ENCODE measurements around the gene CTBP1. TPM values are rescaled to one million over a fixed set of nuclear protein-coding genes. Genes with fewer than 3 reads are reported as not detected.
A peak's percentile ranks its signal among the peaks of the same experiment; 100 is the strongest.

Gene CTBP1
- total RNA-seq, 1 experiment from 2014 or later = 184 TPM

GRCh38 chr4:1246111-1246881 lies 2.6 kb downstream of the CTBP1 start:
- H3K36me3 Mint-ChIP-seq (ENCODE audit: insufficient read depth, unreplicated experiment) = peaks cover 59% of the 10 kb centered on the region
- TSS peak; percentile 41 for BruUV-seq (replicated peaks)
- Histone ChIP-seq H3K4me3 (ENCODE audit: low read depth, low read length) (no peak overlapping the region), H3K4me1 (peaks cover 16% of the 10 kb centered on the region), H3K9me3 (peaks cover 1% of the 10 kb centered on the region; the same call in 1 of the 2 replicates), H3K27me3 (replicated peaks; ENCODE audit: control insufficient read depth, insufficient read depth, low read length) (no peaks in the 10 kb centered on the region), H3K36me3 (ENCODE audit: control insufficient read depth, insufficient read depth, low read length) (peaks cover 4% of the 10 kb centered on the region)
- no peaks in the 10 kb centered on the region for H3K9me3 Mint-ChIP-seq (ENCODE audit: unreplicated experiment)
- H3K4me3 Mint-ChIP-seq (ENCODE audit: unreplicated experiment) = peak overlapping the region; percentile 77
- no peak for TF ChIP-seq CTCF (IDR thresholded peaks at IDR 0.05; ENCODE audit: insufficient read depth in 1 of 2, low read depth in 1 of 2, low read length in 1 of 2, severe bottlenecking in 1 of 2, unreplicated experiment in 1 of 2)
- DNase-seq = peak in 1 of 2 experiments; percentile 39
- ChIA-PET CTCF (no interaction called here), POLR2A (no interaction called here)
- intact Hi-C loops (cut with micrococcal nuclease; ENCODE audit: unreplicated experiment) = no loop called here
- H3K27me3 Mint-ChIP-seq (ENCODE audit: insufficient read depth, unreplicated experiment) = no peaks in the 10 kb centered on the region
- H3K27ac Mint-ChIP-seq (ENCODE audit: unreplicated experiment) = peak overlapping the region; percentile 76
- H3K4me1 Mint-ChIP-seq (ENCODE audit: low read depth, unreplicated experiment) = peaks cover 14% of the 10 kb centered on the region

GRCh38 chr4:1245481-1246051 lies 3.4 kb downstream of the CTBP1 start:
- Histone ChIP-seq H3K4me3 (ENCODE audit: low read depth, low read length) (no peak overlapping the region), H3K36me3 (ENCODE audit: control insufficient read depth, insufficient read depth, low read length) (no peaks in the 10 kb centered on the region; the same call in 1 of the 2 replicates), H3K4me1 (peaks cover 16% of the 10 kb centered on the region), H3K9me3 (no peaks in the 10 kb centered on the region), H3K27me3 (replicated peaks; ENCODE audit: control insufficient read depth, insufficient read depth, low read length) (no peaks in the 10 kb centered on the region)
- POLR2A ChIA-PET = no interaction called here
- Mint-ChIP-seq H3K4me3 (ENCODE audit: unreplicated experiment) (peak overlapping the region; percentile 77), H3K27ac (ENCODE audit: unreplicated experiment) (peak overlapping the region; percentile 76), H3K36me3 (ENCODE audit: insufficient read depth, unreplicated experiment) (peaks cover 65% of the 10 kb centered on the region), H3K27me3 (ENCODE audit: insufficient read depth, unreplicated experiment) (no peaks in the 10 kb centered on the region), H3K9me3 (ENCODE audit: unreplicated experiment) (no peaks in the 10 kb centered on the region), H3K4me1 (ENCODE audit: low read depth, unreplicated experiment) (peaks cover 13% of the 10 kb centered on the region)
- DNase-seq = peak in 1 of 2 experiments; percentile 32
- no TSS peak for BruUV-seq (replicated peaks)
- CTCF ChIA-PET = no interaction called here
- TF ChIP-seq CTCF (IDR thresholded peaks at IDR 0.05; ENCODE audit: insufficient read depth in 1 of 2, low read depth in 1 of 2, low read length in 1 of 2, severe bottlenecking in 1 of 2, unreplicated experiment in 1 of 2) = no peak
- intact Hi-C loops (cut with micrococcal nuclease; ENCODE audit: unreplicated experiment) = no loop called here

GRCh38 chr4:1244978-1245471 lies 3.9 kb downstream of the CTBP1 start:
- H3K9me3 ChIP-seq = no peaks in the 10 kb centered on the region
- no peak overlapping the region for H3K27ac Mint-ChIP-seq (ENCODE audit: unreplicated experiment)
- H3K27me3 Mint-ChIP-seq (ENCODE audit: insufficient read depth, unreplicated experiment) = no peaks in the 10 kb centered on the region
- H3K36me3 Mint-ChIP-seq (ENCODE audit: insufficient read depth, unreplicated experiment) = peaks cover 63% of the 10 kb centered on the region
- ChIA-PET CTCF (no interaction called here), POLR2A (no interaction called here)
- peak in 1 of 2 experiments; percentile 31 for DNase-seq
- no peak overlapping the region for H3K4me3 ChIP-seq (ENCODE audit: low read depth, low read length)
- intact Hi-C loops (cut with micrococcal nuclease; ENCODE audit: unreplicated experiment) = no loop called here
- peaks cover 11% of the 10 kb centered on the region for H3K4me1 ChIP-seq
- peak overlapping the region; percentile 29 for H3K4me3 Mint-ChIP-seq (ENCODE audit: unreplicated experiment)
- peaks cover 8% of the 10 kb centered on the region for H3K4me1 Mint-ChIP-seq (ENCODE audit: low read depth, unreplicated experiment)
- no peaks in the 10 kb centered on the region for H3K9me3 Mint-ChIP-seq (ENCODE audit: unreplicated experiment)
- no peak for TF ChIP-seq CTCF (IDR thresholded peaks at IDR 0.05; ENCODE audit: insufficient read depth in 1 of 2, low read depth in 1 of 2, low read length in 1 of 2, severe bottlenecking in 1 of 2, unreplicated experiment in 1 of 2)
- BruUV-seq (replicated peaks) = no TSS peak
- no peaks in the 10 kb centered on the region for H3K27me3 ChIP-seq (replicated peaks; ENCODE audit: control insufficient read depth, insufficient read depth, low read length)
- no peaks in the 10 kb centered on the region; the same call in 1 of the 2 replicates for H3K36me3 ChIP-seq (ENCODE audit: control insufficient read depth, insufficient read depth, low read length)

All from Caco-2 (cell line).